LNCaP clone FGC (cell line): Measurements from ENCODE around the gene C5orf63.

Experiments
- DNase-seq: peaks from one replicate; pipeline ENCODE4 v3.0.0-alpha.2; 2011; ENCODE audit warnings: low read depth
- H3K4me3 ChIP-seq: 2 replicates; pipeline ENCODE4 v1.5.1; 2011; ENCODE audit warnings: mild to moderate bottlenecking, low read depth, low read length, control low read depth
- TF ChIP-seq, protein P1 (sequence below): IDR thresholded peaks from 2 replicates; pipeline ENCODE4 v1.5.1; 2012; ENCODE audit warnings: mild to moderate bottlenecking; ENCODE audit not compliant: control insufficient read depth, insufficient read depth; ENCODE audit errors: extremely low read depth

Gene C5orf63

DNA sequence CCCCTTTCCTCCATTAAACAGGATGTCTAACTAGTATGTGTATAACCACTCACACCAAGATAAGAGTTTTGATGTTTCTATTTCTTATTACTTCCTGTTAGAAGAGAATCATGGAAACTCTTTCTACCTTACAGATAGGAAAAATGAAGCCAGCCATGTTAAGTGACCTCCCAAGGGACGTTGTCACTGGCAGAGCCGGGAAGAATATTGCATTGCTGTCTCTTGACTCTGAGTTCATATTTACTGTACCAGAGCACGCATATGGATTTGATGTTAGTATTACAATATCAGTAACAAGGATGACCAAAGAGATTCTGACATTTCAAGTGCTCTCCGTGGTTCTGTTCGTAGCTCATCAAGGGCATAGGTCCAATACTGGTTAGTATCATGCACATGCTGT is 12.5 kb upstream of the C5orf63 start:
- TF ChIP-seq, protein P1, sequence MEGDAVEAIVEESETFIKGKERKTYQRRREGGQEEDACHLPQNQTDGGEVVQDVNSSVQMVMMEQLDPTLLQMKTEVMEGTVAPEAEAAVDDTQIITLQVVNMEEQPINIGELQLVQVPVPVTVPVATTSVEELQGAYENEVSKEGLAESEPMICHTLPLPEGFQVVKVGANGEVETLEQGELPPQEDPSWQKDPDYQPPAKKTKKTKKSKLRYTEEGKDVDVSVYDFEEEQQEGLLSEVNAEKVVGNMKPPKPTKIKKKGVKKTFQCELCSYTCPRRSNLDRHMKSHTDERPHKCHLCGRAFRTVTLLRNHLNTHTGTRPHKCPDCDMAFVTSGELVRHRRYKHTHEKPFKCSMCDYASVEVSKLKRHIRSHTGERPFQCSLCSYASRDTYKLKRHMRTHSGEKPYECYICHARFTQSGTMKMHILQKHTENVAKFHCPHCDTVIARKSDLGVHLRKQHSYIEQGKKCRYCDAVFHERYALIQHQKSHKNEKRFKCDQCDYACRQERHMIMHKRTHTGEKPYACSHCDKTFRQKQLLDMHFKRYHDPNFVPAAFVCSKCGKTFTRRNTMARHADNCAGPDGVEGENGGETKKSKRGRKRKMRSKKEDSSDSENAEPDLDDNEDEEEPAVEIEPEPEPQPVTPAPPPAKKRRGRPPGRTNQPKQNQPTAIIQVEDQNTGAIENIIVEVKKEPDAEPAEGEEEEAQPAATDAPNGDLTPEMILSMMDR, result no peak
- H3K4me3 ChIP-seq, result no peak overlapping the region
- no peak for DNase-seq

DNA sequence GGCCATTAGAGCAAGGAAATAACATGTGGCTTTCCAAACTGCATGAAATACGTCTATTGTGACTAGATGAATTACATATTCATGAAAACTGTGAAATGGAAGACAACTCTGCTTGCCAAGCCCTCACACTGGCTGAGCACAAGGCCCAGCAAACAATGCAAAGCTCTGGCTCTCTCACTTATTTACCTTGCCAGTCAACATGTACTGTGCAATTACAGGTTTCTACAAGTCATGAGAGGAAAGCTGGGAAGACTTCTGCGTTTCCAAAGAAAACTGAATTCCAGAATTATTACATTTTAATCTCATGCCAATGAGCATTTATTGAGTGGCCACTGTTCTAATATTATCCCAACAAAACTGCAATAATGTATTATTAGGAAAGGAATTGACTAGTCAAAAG is 12.1 kb upstream of the C5orf63 start:
- DNase-seq, result no peak
- TF ChIP-seq, protein P1, result no peak
- H3K4me3 ChIP-seq, result no peak overlapping the region

DNA sequence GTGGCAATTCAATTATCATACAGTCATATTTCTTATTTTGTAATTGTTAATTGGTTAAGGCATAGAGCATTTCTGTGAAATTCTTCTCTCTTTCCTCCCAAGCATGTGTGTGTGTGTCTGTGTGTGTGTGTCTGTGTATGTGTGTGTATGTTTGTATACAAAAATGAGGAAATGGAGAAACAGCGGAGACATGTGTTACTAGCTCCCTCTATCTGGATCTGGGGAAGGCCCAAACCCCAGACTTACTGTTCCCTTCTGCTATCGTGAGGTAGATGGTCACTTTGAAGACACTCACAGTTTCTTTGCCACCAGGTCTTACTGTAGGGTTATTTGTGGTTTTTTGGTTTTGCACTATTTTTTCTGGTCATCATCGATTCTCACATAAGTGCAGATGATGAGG is 11.4 kb upstream of the C5orf63 start:
- TF ChIP-seq, protein P1, result no peak
- DNase-seq, result no peak
- H3K4me3 ChIP-seq, result no peak overlapping the region

DNA sequence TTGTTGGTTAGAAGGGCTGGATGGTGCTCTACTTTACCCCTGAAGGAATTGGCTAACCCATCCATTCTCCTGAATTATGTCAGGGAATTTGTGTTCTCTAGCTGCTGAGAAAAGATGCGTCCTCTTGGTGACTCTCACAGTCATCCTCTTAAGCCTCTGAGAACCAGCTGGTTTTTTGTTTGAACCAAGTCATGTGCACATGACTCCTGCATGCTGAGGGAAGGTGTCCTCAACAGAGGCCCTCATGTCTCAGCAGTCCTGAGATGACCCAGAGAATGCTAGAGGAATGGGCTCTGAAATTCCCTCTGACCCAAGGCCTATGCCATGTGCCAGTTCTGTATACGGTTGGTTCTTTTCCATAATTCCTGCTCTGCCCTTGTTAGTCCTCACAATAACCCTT is 10.4 kb upstream of the C5orf63 start:
- no peak overlapping the region for H3K4me3 ChIP-seq
- TF ChIP-seq, protein P1, result no peak
- DNase-seq, result no peak

DNA sequence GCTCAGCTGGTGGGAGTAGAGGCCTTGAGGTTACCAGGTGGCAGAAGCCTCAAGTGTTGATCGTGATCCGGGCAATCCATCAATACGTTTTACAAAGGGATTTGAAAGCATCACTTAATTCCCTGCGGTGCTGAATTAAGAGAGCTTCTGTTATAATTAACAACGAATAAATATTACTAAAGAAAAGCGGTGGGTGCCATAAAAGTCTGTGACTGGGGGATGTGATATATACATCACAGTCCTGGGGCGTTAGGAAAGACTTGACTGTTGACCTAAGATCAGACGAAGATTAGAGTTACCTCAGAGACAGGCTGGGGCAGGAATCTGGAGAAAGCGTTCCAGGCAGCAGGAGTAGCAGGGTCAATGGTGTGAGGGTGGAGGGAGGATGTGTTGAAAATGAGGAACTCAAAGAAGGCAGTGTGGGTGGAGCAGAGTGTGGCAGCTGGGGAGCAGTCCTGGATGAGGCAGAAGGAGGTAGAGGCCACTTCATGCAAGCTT is 6.7 kb upstream of the C5orf63 start:
- no peak for DNase-seq
- no peak overlapping the region for H3K4me3 ChIP-seq
- TF ChIP-seq, protein P1, result no peak

DNA sequence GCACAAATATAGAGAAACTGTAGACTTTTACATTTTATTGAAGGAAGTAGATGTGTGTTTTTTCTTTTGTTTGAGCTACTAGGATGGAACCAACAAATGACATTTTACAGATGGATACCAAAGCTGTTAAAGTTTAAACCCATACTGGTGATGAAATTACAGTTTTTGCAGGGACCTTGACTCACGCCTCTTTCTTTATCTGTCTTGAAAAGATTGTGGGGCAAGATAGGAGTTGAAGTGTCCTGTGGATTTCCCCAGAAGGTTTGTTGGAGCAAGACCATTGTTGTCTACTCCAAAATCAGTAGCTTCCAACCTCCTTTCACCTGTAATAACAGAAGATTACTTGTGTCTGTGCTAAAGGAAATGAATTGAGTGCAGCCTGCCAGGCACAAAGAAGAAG is 4.1 kb upstream of the C5orf63 start:
- TF ChIP-seq, protein P1, result no peak
- no peak for DNase-seq
- H3K4me3 ChIP-seq, result no peak overlapping the region
